WTC11 (cell line): Measurements from ENCODE around the gene USP27X. TPM values are rescaled to one million over a fixed set of nuclear protein-coding genes. Genes with fewer than 3 reads are reported as not detected.

Experiments
- ATAC-seq: fragments of 200-7000 bp; cut with Tn5 transposase; 2 replicates; pipeline ENCODE4 v1.10.0; 2021; ENCODE audit warnings: mild to moderate bottlenecking, moderate library complexity
- CTCF ChIA-PET: fragments of 300-600 bp; sonication (Branson Sonifier 250); formaldehyde crosslinking; loops from one replicate; lab custom pipeline; 2021; ENCODE audit warnings: antibody characterized with exemption; lab: Charles Lee
- POLR2A ChIA-PET: fragments of 350-600 bp; sonication (Branson Sonifier 250); formaldehyde crosslinking; loops from one replicate; lab custom pipeline; 2021; ENCODE audit warnings: antibody characterized with exemption; lab: Charles Lee
- DNase-seq: peaks from one replicate; pipeline ENCODE4 v3.0.0; 2021; ENCODE audit warnings: low spot score
- H3K27ac Mint-ChIP-seq: 2 replicates; pipeline ENCODE4 v1.8.0; 2021; ENCODE audit warnings: mixed read lengths
- H3K27me3 Mint-ChIP-seq: 2 replicates; pipeline ENCODE4 v1.8.0; 2021; ENCODE audit warnings: low read depth, mild to moderate bottlenecking, moderate library complexity, mixed read lengths
- H3K36me3 Mint-ChIP-seq: 2 replicates; pipeline ENCODE4 v1.8.0; 2021; ENCODE audit warnings: mixed read lengths
- H3K4me1 Mint-ChIP-seq: 2 replicates; pipeline ENCODE4 v1.8.0; 2022; ENCODE audit warnings: mixed read lengths
- H3K4me3 Mint-ChIP-seq: 2 replicates; pipeline ENCODE4 v1.8.0; 2021; ENCODE audit warnings: mild to moderate bottlenecking, moderate library complexity, mixed read lengths
- H3K9me3 Mint-ChIP-seq: 2 replicates; pipeline ENCODE4 v1.8.0; 2021; ENCODE audit warnings: mixed read lengths
- ATF3 ChIP-seq: sonication (generic); formaldehyde crosslinking; conservative IDR thresholded peaks from 2 replicates; pipeline ENCODE4 v1.8.1; 2022; ENCODE audit warnings: mild to moderate bottlenecking, missing genetic modification reagents
- ATF6 ChIP-seq: sonication (generic); formaldehyde crosslinking; IDR thresholded peaks from 2 replicates; pipeline ENCODE4 v1.8.1; 2023; ENCODE audit warnings: mild to moderate bottlenecking, missing genetic modification reagents
- EMX1 ChIP-seq: fragments of 250-450 bp; sonication (Bioruptor Pico); IDR thresholded peaks from 2 replicates; pipeline ENCODE4 v1.8.0; 2021; ENCODE audit warnings: mild to moderate bottlenecking
- ETV6 ChIP-seq: sonication (generic); formaldehyde crosslinking; IDR thresholded peaks from 2 replicates; pipeline ENCODE4 v1.8.1; 2022; ENCODE audit warnings: mild to moderate bottlenecking, missing genetic modification reagents
- GABPB1 ChIP-seq: sonication (generic); formaldehyde crosslinking; IDR thresholded peaks from 2 replicates; pipeline ENCODE4 v1.8.1; 2023; ENCODE audit warnings: mild to moderate bottlenecking, missing genetic modification reagents
- GRHL2 ChIP-seq: fragments of 250-450 bp; sonication (Bioruptor Pico); IDR thresholded peaks from 2 replicates; pipeline ENCODE4 v1.8.0; 2022; ENCODE audit warnings: mild to moderate bottlenecking, moderate library complexity; ENCODE audit not compliant: insufficient replicate concordance, severe bottlenecking
- JAZF1 ChIP-seq: fragments of 250-450 bp; sonication (Bioruptor Pico); IDR thresholded peaks from 2 replicates; pipeline ENCODE4 v1.9.0; 2021; ENCODE audit warnings: moderate library complexity, mild to moderate bottlenecking, inconsistent platforms
- KAT7 ChIP-seq: sonication (generic); formaldehyde crosslinking; IDR thresholded peaks from 2 replicates; pipeline ENCODE4 v1.8.1; 2023; ENCODE audit warnings: missing genetic modification reagents, mild to moderate bottlenecking, borderline replicate concordance
- MLX ChIP-seq: sonication (generic); formaldehyde crosslinking; IDR thresholded peaks from 2 replicates; pipeline ENCODE4 v1.8.1; 2023; ENCODE audit warnings: mild to moderate bottlenecking, missing genetic modification reagents, moderate library complexity
- MYBL2 ChIP-seq: sonication (generic); formaldehyde crosslinking; IDR thresholded peaks from 2 replicates; pipeline ENCODE4 v1.8.1; 2023; ENCODE audit warnings: mild to moderate bottlenecking, moderate library complexity, missing genetic modification reagents
- NR3C1 ChIP-seq: sonication (generic); formaldehyde crosslinking; conservative IDR thresholded peaks from 2 replicates; pipeline ENCODE4 v1.8.1; 2023; ENCODE audit warnings: low read depth, mild to moderate bottlenecking, missing genetic modification reagents
- PRRX2 ChIP-seq: fragments of 250-450 bp; sonication (Bioruptor Pico); IDR thresholded peaks from 2 replicates; pipeline ENCODE4 v1.8.0; 2021; ENCODE audit warnings: mild to moderate bottlenecking
- SOX15 ChIP-seq: fragments of 250-450 bp; sonication (Bioruptor Pico); IDR thresholded peaks from 2 replicates; pipeline ENCODE4 v1.9.0; 2021; ENCODE audit warnings: mild to moderate bottlenecking
- TEAD1 ChIP-seq: sonication (generic); formaldehyde crosslinking; IDR thresholded peaks from 2 replicates; pipeline ENCODE4 v1.8.0; 2022; ENCODE audit warnings: mild to moderate bottlenecking, missing genetic modification reagents
- ZBTB43 ChIP-seq: sonication (generic); formaldehyde crosslinking; IDR thresholded peaks from 2 replicates; pipeline ENCODE4 v1.8.1; 2023; ENCODE audit warnings: mild to moderate bottlenecking, missing genetic modification reagents
- ZNF219 ChIP-seq: sonication (generic); formaldehyde crosslinking; IDR thresholded peaks from 2 replicates; pipeline ENCODE4 v1.8.0; 2023; ENCODE audit warnings: missing genetic modification reagents, mild to moderate bottlenecking, borderline replicate concordance
- ZNF263 ChIP-seq: sonication (generic); formaldehyde crosslinking; IDR thresholded peaks from 2 replicates; pipeline ENCODE4 v1.8.1; 2022; ENCODE audit warnings: low read depth, mild to moderate bottlenecking, moderate library complexity, missing genetic modification reagents
- ZNF281 ChIP-seq: sonication (generic); formaldehyde crosslinking; IDR thresholded peaks from 2 replicates; pipeline ENCODE4 v1.8.0; 2023; ENCODE audit warnings: mild to moderate bottlenecking, missing genetic modification reagents
- ZNF512 ChIP-seq: sonication (generic); formaldehyde crosslinking; IDR thresholded peaks from 2 replicates; pipeline ENCODE4 v1.8.1; 2022; ENCODE audit warnings: missing genetic modification reagents, borderline replicate concordance
- ZSCAN18 ChIP-seq: fragments of 250-450 bp; sonication (Bioruptor Pico); IDR thresholded peaks from 2 replicates; pipeline ENCODE4 v2.1.2; 2022; ENCODE audit warnings: mild to moderate bottlenecking, moderate library complexity
- total RNA-seq: library from RNA; stranded (reverse); gene quantifications from 3 replicates; pipeline ENCODE4 v1.2.3, GENCODE V29; 2021

The USP27X gene
- total RNA-seq, 1 experiment from 2014 or later = 5.1 TPM

- CTCF ChIA-PET = no interaction called here
- H3K4me3 Mint-ChIP-seq = no peak overlapping the region
- no peaks in the 10 kb centered on the region for H3K4me1 Mint-ChIP-seq
- POLR2A ChIA-PET = no interaction called here
- no peak for DNase-seq
- no peaks in the 10 kb centered on the region; the same call in 1 of the 2 replicates for H3K27me3 Mint-ChIP-seq
- H3K9me3 Mint-ChIP-seq = no peaks in the 10 kb centered on the region
- TF ChIP-seq ZNF281 (CRISPR knock-in tag) = no peak
- no peak for TF ChIP-seq GABPB1 (CRISPR knock-in tag)
- TF ChIP-seq NR3C1 = no peak
- TF ChIP-seq ATF6 = no peak
- no peak for TF ChIP-seq PRRX2
- no peak for TF ChIP-seq ZBTB43
- no peak for TF ChIP-seq SOX15
- TF ChIP-seq TEAD1 (CRISPR knock-in tag) = no peak
- no peak for TF ChIP-seq MYBL2 (CRISPR knock-in tag)
- TF ChIP-seq EMX1 = no peak
- TF ChIP-seq ZNF219 (CRISPR knock-in tag) = no peak
- no peaks in the 10 kb centered on the region for H3K36me3 Mint-ChIP-seq
- ATAC-seq = no peak
- H3K27ac Mint-ChIP-seq = no peak overlapping the region
Measured at GRCh38 chrX:49853661-49854060, 25.6 kb upstream of the USP27X start.

GRCh38 chrX:49856819-49857218, 22.5 kb upstream of the USP27X start:
- Mint-ChIP-seq H3K27ac (no peak overlapping the region), H3K4me1 (no peaks in the 10 kb centered on the region), H3K4me3 (no peak overlapping the region), H3K9me3 (no peaks in the 10 kb centered on the region), H3K36me3 (no peaks in the 10 kb centered on the region), H3K27me3 (peaks cover 10% of the 10 kb centered on the region)
- CTCF ChIA-PET = no interaction called here
- POLR2A ChIA-PET = no interaction called here
- ATAC-seq (no peak), DNase-seq (no peak)
- TF ChIP-seq ETV6 (CRISPR knock-in tag) (no peak), ZNF263 (CRISPR knock-in tag) (no peak), ZNF512 (CRISPR knock-in tag) (no peak), MLX (CRISPR knock-in tag) (no peak), ZBTB43 (no peak), ATF3 (CRISPR knock-in tag) (no peak), GRHL2 (CRISPR knock-in tag) (no peak), JAZF1 (no peak), GABPB1 (CRISPR knock-in tag) (no peak), ZSCAN18 (CRISPR knock-in tag) (no peak), KAT7 (CRISPR knock-in tag) (no peak), ATF6 (no peak)
